ENCODE measurements around the gene MED26. TPM values are rescaled to one million over a fixed set of nuclear protein-coding genes. Genes with fewer than 3 reads are reported as not detected.
A peak's percentile ranks its signal among the peaks of the same experiment; 100 is the strongest.

MED26 gene
- total and polyA plus RNA-seq, 2 of the 8 experiments (the other 6 are each of a cell fraction or from before 2014, with no cell fraction given), result 5.3 to 10.7 TPM

DNA sequence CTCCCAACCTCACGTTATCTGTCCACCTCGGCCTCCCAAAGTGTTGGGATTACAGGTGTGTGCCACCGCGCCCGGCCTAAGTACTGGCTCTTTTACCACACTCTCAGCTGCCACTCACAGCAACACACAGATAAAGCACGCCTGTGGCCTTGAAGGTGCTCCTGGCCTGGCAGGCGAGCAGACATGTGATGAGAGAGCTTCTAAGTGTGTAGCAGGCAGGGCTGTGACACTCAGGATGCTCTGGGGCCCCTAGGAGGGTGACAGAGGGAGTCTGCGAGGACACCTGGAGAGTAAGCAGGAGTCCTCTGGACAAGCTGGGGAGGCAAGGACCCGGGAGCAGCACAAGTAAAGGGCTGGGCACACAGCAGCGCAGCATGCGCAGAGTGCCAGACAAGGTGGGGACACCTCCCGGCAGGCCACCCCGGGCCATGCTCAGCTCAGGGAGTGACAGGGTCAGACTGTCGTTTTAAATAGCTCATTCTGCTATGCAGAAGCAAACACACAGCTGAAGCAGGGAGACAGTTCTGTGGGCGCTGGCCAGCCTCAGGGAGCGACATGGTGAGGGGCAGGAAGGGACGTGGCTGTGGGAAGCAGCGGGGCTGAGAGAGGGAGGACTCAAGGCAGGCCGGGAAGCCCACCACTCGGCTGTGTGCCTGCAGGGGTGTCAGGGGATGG is 26.5 kb downstream of the MED26 start:
- H3K56ac ChIP-seq (replicated peaks; ENCODE audit: insufficient read length, low read depth, low read length), result no peak overlapping the region
- H2BK15ac ChIP-seq (ENCODE audit: low read length), result no peak overlapping the region
- ChIA-PET CTCF (ENCODE audit: partially characterized antibody) (interaction anchor here (0.9 to 1.9 kb wide), 4 partner anchors 11 to 190 kb away, joined by 3 to 6 read pairs (median 3); no protein-coding TSS in a partner anchor), POLR2A (ENCODE audit: partially characterized antibody) (interaction anchor here (0.7 to 1.6 kb wide), 2 partner anchors 8 to 17 kb away, joined by 3 to 4 read pairs; no protein-coding TSS in a partner anchor)
- H2AK5ac ChIP-seq (ENCODE audit: low read depth, low read length), result no peak overlapping the region
- peaks cover 0 to 84% of the 10 kb centered on the region in 2 experiments; a peak in 2 of 4 replicates for H3K79me2 ChIP-seq (ENCODE audit: control insufficient read depth in 1 of 2, insufficient read depth in 2 of 2, low read length in 2 of 2)
- H2BK12ac ChIP-seq (ENCODE audit: low read depth, low read length), result no peak overlapping the region
- no peaks in the 10 kb centered on the region for H3K4me1 ChIP-seq (replicated peaks in 1 of 4; ENCODE audit: control insufficient read depth in 3 of 4, insufficient read depth in 4 of 4, low read length in 3 of 4)
- FAIRE-seq (no peak), DNase-seq (ENCODE audit: low read depth in 1 of 2, low spot score in 2 of 2) (no peak)
- peaks cover 15 to 44% of the 10 kb centered on the region in 2 experiments for H4K20me1 ChIP-seq (replicated peaks in 1 of 2; ENCODE audit: control insufficient read depth in 1 of 2, insufficient read depth in 2 of 2, low read length in 2 of 2)
- H4K5ac ChIP-seq (ENCODE audit: insufficient read length, low read depth, low read length), result no peak overlapping the region
- no peak overlapping the region for H3K4ac ChIP-seq (replicated peaks; ENCODE audit: insufficient read length, low read depth, low read length)
- peaks cover 45% of the 10 kb centered on the region for H3K79me1 ChIP-seq (ENCODE audit: low read depth, low read length)
- no peaks in the 10 kb centered on the region for H3K23me2 ChIP-seq (ENCODE audit: low read depth, low read length)
- WGBS, 2 experiments (ENCODE audit: extremely low coverage in 1 of 2, insufficient coverage in 1 of 2, insufficient read length in 1 of 2, insufficient replicate concordance in 2 of 2, low coverage in 1 of 2, low lambda C conversion rate in 2 of 2, missing lambda C conversion rate in 1 of 2), result 87% methylated on average over 20 of the region's 20 CpGs; no CpG with 5 or more reads in 1 of the 2 experiments
- no peaks in the 10 kb centered on the region for H3K9me3 ChIP-seq (ENCODE audit: insufficient read depth in 2 of 2, low read depth in 1 of 2, low read length in 1 of 2)
- H3K4me2 ChIP-seq (ENCODE audit: insufficient read depth in 1 of 2, low read depth in 2 of 2, low read length in 2 of 2), result no peak overlapping the region
- H2BK20ac ChIP-seq (ENCODE audit: low read length), result no peak overlapping the region
- H3K4me3 ChIP-seq (ENCODE audit: extremely low read depth in 1 of 4, insufficient read depth in 2 of 4, low read depth in 3 of 4, low read length in 4 of 4), result no peak overlapping the region
- H3K18ac ChIP-seq (ENCODE audit: extremely low read depth, low read length), result no peak overlapping the region
- TF ChIP-seq CREB1 (IDR thresholded peaks at IDR 0.05) (no peak), RXRA (IDR thresholded peaks at IDR 0.05; ENCODE audit: insufficient read depth, low read depth, low read length) (no peak), TBP (IDR thresholded peaks at IDR 0.05; ENCODE audit: low read depth, low read length) (no peak), CTBP2 (IDR thresholded peaks at IDR 0.05; ENCODE audit: borderline replicate concordance, insufficient read depth, insufficient read length, low read length) (no peak), TCF12 (IDR thresholded peaks at IDR 0.05; ENCODE audit: low read depth, low read length) (no peak), NRF1 (IDR thresholded peaks at IDR 0.05; ENCODE audit: low read depth, low read length) (no peak)
- TF ChIP-seq, protein P1, sequence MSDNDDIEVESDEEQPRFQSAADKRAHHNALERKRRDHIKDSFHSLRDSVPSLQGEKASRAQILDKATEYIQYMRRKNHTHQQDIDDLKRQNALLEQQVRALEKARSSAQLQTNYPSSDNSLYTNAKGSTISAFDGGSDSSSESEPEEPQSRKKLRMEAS (IDR thresholded peaks at IDR 0.05), result no peak
- no peak overlapping the region; the same call in 1 of the 2 replicates for H4K8ac ChIP-seq (ENCODE audit: extremely low read depth, insufficient read depth, low read length)
- H2BK5ac ChIP-seq (ENCODE audit: low read depth, low read length), result 0 out of 2 replicates have a peak overlapping the region, but pooled peaks have one; percentile 16
- no peak overlapping the region for H2BK120ac ChIP-seq (replicated peaks; ENCODE audit: low read depth, low read length)
- no peak overlapping the region for H3K9ac ChIP-seq (replicated peaks in 1 of 4; ENCODE audit: extremely low read depth in 1 of 4, low read depth in 3 of 4, low read length in 3 of 4)
- no peak overlapping the region for H3K27ac ChIP-seq (ENCODE audit: low read depth, low read length)
- H3K36me3 ChIP-seq (ENCODE audit: control insufficient read depth in 2 of 4, insufficient read depth in 4 of 4, low read length in 3 of 4), result no peaks in the 10 kb centered on the region
- H2AFZ ChIP-seq (ENCODE audit: low read length), result no peak overlapping the region
- H3K14ac ChIP-seq (ENCODE audit: insufficient read length), result no peak overlapping the region
- H4K91ac ChIP-seq (replicated peaks; ENCODE audit: insufficient read length, low read length), result no peak overlapping the region
- no peaks in the 10 kb centered on the region for H3K27me3 ChIP-seq (replicated peaks in 1 of 4; ENCODE audit: control insufficient read depth in 3 of 4, extremely low read depth in 1 of 4, insufficient read depth in 3 of 4, low read length in 3 of 4)
- H3K23ac ChIP-seq (ENCODE audit: insufficient read length), result no peak overlapping the region

Data from H1 (cell line).